ENCODE results near the gene SEMA7A.

- TF ChIP-seq CTCF (IDR thresholded peaks at IDR 0.05): no peak
- TF ChIP-seq POLR2A (IDR thresholded peaks at IDR 0.05): no peak
- no peak for TF ChIP-seq POLR2AphosphoS5 (IDR thresholded peaks at IDR 0.05)
Measured at GRCh38 chr15:74414081-74414580, 19.6 kb downstream of the SEMA7A start.
